Fibroblast of peridontal ligament (primary cell): ENCODE measurements around the gene GABRR1.
A peak's percentile ranks its signal among the peaks of the same experiment; 100 is the strongest.
"Not testable (repeated sequence)": the region's sequence is repeated elsewhere in the genome, so short reads cannot be mapped to it uniquely, and the experiment has no call there.

Experiments used
- DNase-seq: peaks from one replicate; pipeline ENCODE4 v3.0.0-alpha.2; 2010; ENCODE audit errors: extremely low read depth

GABRR1 gene

GRCh38 chr6:89217299-89217910, at the start of gene GABRR1:
Gene GABRR1 (minus strand): TSS chr6:89217358. CDS start chr6:89217322, 36 bp downstream.
- no peak for DNase-seq

GRCh38 chr6:89264296-89264695, 47.1 kb upstream of the GABRR1 start:
- DNase-seq, result no peak

- DNase-seq, result no peak
Observed at GRCh38 chr6:89260832-89261231, 43.7 kb upstream of the GABRR1 start.

- DNase-seq, result no peak
Observed at GRCh38 chr6:89260310-89260709, 43.2 kb upstream of the GABRR1 start.

DNA sequence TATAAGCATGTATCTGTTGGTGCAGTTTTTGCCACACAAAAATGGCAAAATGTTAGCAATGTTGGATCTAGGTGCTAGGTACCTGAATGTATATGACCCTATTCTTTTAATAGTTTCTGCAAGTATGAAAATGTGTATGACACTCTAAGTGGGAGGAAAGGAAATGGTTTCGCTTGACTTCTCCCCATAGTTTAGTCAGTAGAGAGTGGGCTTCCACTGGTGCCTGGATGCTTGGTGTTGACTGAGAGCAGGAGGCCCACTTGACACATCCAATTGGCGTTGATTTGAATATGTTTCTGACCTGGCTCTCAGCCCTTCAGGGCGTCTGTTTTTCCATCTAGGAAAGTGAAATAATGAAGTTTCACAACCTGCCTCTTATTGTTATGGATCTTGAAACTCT, 41.8 kb upstream of the GABRR1 start:
- no peak for DNase-seq

DNA sequence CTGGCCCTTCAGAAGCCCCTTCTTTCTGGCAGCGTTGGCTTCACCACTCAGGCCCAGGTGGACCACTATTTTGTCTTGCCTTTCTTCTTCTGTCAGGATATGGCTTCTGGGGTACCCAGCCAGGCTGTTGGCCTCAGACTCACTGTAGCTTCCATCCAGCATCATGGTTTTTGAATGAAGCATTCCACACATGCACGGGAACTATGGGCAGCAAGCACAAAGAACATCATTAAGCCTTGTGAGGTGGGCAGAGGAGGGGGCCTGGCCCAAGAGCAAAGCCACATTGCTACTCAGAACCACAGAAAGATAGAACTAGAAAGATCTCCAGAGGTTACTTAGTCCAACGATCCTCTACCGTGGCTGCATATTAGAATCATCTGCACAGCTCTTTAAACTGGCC, 40.6 kb upstream of the GABRR1 start:
- no peak for DNase-seq

DNA sequence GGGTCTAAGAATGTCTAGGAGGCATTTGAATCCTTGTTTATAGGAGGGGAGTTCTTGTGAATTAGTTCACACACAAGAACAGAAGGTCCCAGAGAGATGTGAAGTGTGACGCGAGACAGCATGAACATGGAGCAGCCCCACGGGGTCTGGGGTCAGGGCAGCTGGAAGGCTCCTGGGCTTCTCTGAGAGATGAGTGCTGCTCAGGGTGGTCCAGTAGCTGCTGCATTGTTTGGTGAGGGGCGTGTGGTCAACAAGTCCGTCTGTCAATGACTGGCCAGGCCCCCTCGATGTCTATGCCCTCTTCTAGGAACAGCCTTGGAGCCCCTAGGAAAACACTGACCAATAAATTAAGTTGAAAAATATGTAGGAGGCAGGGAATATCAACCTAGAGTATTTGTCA, 40.2 kb upstream of the GABRR1 start:
- DNase-seq, result no peak

DNA sequence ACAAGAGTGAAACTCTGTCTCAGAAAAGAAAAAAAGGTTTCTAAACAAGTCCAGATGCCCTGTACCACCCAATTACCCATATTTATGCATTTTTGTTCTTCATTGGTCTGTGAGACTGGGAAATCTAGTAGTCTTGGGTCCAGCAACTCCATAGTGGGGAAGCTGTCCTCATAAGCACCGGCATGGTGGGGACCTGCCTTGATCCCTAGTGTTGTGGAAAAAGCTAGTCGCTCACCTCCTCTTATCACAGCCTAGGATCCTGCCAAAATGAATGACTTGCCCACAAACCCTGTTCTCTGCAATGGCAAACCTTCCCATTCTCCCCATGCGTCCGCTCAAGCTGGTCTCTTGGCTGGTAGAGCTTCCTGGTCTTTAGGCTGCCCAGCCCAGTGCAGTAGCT, 38.3 kb upstream of the GABRR1 start:
- no peak for DNase-seq

GRCh38 chr6:89254569-89254968, 37.4 kb upstream of the GABRR1 start:
- DNase-seq, result no peak

- DNase-seq, result no peak
Observed at GRCh38 chr6:89252907-89253306, 35.7 kb upstream of the GABRR1 start.

- no peak for DNase-seq
Observed at GRCh38 chr6:89251976-89252375, 34.8 kb upstream of the GABRR1 start.

- no peak for DNase-seq
Observed at GRCh38 chr6:89251170-89251569, 34.0 kb upstream of the GABRR1 start.

DNA sequence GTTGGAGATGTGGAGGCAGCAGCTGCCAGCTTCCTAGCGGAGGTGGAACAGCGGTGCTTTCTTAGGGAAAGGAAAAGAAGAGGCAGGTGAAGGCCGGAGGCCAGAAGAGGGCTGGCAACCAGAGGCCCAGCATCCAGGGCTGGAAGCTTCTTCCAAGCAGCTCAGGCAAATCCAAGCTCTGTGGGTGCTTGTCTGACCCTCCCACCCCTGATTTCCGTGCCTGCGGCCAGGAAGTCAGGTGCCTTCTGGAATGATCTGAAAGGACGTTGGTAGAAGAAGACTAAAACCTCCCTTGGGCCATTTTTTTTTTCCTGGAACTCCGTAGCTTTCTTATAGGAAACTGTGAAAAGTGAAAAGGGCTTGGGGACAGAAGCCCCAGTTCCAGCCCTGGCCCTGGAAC, 33.1 kb upstream of the GABRR1 start:
- no peak for DNase-seq

- no peak for DNase-seq
Observed at GRCh38 chr6:89244241-89244985, 27.3 kb upstream of the GABRR1 start.

- peak; percentile 5 for DNase-seq
Observed at GRCh38 chr6:89243331-89243629, 26.1 kb upstream of the GABRR1 start.

DNA sequence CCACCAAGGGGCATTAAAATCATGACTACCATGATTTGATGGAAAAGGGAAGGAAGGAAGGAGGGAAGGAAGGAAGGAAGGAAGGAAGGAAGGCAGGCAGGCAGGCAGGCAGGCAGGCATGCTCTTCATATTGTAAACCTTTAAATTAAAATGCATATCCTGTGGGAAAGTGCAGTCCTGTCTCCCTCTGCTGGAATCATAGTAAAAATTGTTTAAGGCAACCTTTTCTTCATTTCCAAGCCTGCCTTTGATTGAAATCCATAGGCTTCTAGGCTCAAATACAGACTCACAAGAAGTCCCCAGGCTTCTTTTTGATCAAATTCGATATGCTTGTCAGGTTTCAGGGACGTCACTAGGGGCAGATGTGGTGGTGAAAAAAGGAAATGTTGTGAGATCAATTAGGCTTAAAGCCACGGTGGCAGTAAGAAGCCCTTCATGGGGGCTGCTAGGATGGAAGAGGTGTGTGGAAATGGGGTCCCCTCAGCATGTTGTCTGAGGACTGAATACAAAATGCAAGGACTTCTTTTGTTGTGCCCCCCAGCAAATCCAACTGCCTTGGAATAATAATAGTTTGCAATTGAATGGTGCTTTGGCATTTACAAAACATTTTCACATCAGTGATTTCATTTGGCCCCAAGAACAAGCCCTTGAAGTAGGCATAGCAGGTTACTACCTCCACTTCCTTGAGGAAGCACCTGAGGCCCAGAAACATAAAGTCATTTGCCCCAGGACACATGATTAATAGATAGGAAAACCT, 25.6 kb upstream of the GABRR1 start:
- DNase-seq, result peak; percentile 79

GRCh38 chr6:89239338-89239737, 22.2 kb upstream of the GABRR1 start:
- no peak for DNase-seq

GRCh38 chr6:89237158-89237557, 20.0 kb upstream of the GABRR1 start:
- no peak for DNase-seq

- DNase-seq, result not testable (repeated sequence)
Observed at GRCh38 chr6:89233605-89234004, 16.4 kb upstream of the GABRR1 start.

GRCh38 chr6:89222712-89223039, 5.5 kb upstream of the GABRR1 start:
- DNase-seq, result no peak

GRCh38 chr6:89221971-89222711, 5.0 kb upstream of the GABRR1 start:
- DNase-seq, result no peak

DNA sequence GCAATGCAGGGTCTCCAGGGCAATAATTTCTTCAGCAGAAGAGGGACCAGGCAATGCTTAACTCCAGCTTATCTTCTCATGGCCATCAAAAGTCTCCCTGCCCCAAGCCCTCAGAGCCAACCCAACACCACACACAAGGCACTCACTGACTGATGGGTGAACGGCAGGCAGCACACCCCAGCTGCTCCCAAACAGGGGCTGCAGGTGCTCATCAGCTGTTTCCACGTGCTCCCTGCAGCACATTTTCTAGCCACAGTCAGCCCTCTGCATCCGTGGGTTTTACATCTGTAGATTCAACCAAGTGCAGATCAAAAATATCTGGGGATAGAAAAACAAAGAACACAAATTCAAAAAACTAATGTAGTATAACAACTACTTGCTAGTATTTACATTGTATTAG, 4.0 kb upstream of the GABRR1 start:
- DNase-seq, result no peak

DNA sequence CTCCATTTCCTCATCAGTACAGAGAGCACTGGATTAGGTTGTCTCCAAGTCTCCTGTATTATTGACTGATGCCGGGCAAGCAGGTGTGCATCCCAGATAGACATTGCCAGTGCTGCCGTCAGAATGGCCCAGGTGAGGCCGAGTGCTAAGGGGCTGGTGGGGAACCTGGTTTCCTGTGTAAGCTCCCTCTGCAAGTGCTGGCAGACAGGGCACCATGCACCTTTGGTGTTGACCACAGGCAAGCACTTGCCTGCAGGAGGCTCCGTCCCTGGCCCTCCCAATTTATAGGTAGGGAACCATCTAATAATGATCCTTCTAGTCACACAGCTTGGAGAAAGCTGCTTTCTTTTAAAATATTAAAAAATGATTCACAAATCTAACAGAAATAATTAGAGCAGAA, 747 bp downstream of the GABRR1 start:
- no peak for DNase-seq
